Fibroblast of lung (primary cell): ENCODE results near the gene GALNT2. TPM values are rescaled to one million over a fixed set of nuclear protein-coding genes. Genes with fewer than 3 reads are reported as not detected.

ENCODE experiments used
- DNase-seq, 2 donors: peaks; one replicate each; pipeline versions ENCODE4 v3.0.0 to v3.0.0-alpha.2; 2010; ENCODE audit warnings: low read depth in 2 of 2
- H2AFZ ChIP-seq: 2 replicates; pipeline ENCODE4 v1.5.1; 2012; ENCODE audit warnings: low read length, control low read depth, inconsistent platforms
- H3K27ac ChIP-seq: 2 replicates; pipeline ENCODE4 v1.5.1; 2011; ENCODE audit warnings: low read length, control low read depth; ENCODE audit not compliant: insufficient read depth
- H3K27me3 ChIP-seq: 2 replicates; pipeline ENCODE4 v1.5.1; 2011; ENCODE audit warnings: mild to moderate bottlenecking, low read length; ENCODE audit not compliant: control insufficient read depth, insufficient read depth
- H3K36me3 ChIP-seq: 2 replicates; pipeline ENCODE4 v1.5.1; 2011; ENCODE audit warnings: low read length; ENCODE audit not compliant: control insufficient read depth, insufficient read depth
- H3K4me1 ChIP-seq: 2 replicates; pipeline ENCODE4 v1.5.1; 2011; ENCODE audit warnings: low read length; ENCODE audit not compliant: control insufficient read depth, insufficient read depth; ENCODE audit errors: extremely low read depth
- H3K4me2 ChIP-seq: 2 replicates; pipeline ENCODE4 v1.5.1; 2011; ENCODE audit warnings: low read length, control low read depth; ENCODE audit not compliant: insufficient read depth; ENCODE audit errors: extremely low read depth
- H3K4me3 ChIP-seq, 4 experiments: fragments of 200-600 bp in 1 of 4; sonication (generic) in 1 of 4; replicated peaks in 1 of 4; 2 replicates each; pipeline ENCODE4 v1.5.1; 2011 to 2016; ENCODE audit warnings: low read length in 4 of 4, low read depth in 3 of 4, mild to moderate bottlenecking in 3 of 4, control low read depth in 2 of 4, inconsistent platforms in 1 of 4, mixed read lengths in 1 of 4; ENCODE audit not compliant: insufficient read depth in 1 of 4; ENCODE audit errors: control extremely low read depth in 1 of 4
- H3K79me2 ChIP-seq: 2 replicates; pipeline ENCODE4 v1.5.1; 2012; ENCODE audit warnings: mild to moderate bottlenecking, low read length, inconsistent platforms; ENCODE audit not compliant: control insufficient read depth, insufficient read depth
- H3K9ac ChIP-seq: 2 replicates; pipeline ENCODE4 v1.5.1; 2011; ENCODE audit warnings: mild to moderate bottlenecking, low read length, control low read depth; ENCODE audit not compliant: insufficient read depth
- H3K9me3 ChIP-seq: 2 replicates; pipeline ENCODE4 v1.5.1; 2012; ENCODE audit warnings: low read depth, low read length; ENCODE audit not compliant: control insufficient read depth, insufficient read depth
- H4K20me1 ChIP-seq: 2 replicates; pipeline ENCODE4 v1.5.1; 2011; ENCODE audit warnings: low read length; ENCODE audit not compliant: control insufficient read depth, insufficient read depth; ENCODE audit errors: extremely low read depth
- EZH2 ChIP-seq: IDR thresholded peaks from 2 replicates; pipeline ENCODE4 v1.5.1; 2012; ENCODE audit warnings: low read length, control low read depth, mild to moderate bottlenecking; ENCODE audit errors: missing control alignments
- polyA plus RNA-seq, 2 donors: library from polyadenylated mRNA; depleted of rRNA in 1 of 2; stranded (reverse) in 1 of 2; unstranded in 1 of 2; fragments of >200 nt; gene quantifications; 2 replicates each; pipeline ENCODE4 v1.2.1, GENCODE V29; 2011 to 2012; ENCODE audit warnings: missing spikeins in 1 of 2
- total RNA-seq: library from RNA; depleted of rRNA; stranded (reverse); fragments of >200 nt; gene quantifications from 2 replicates; pipeline ENCODE4 v1.2.1, GENCODE V29; 2014
- TF ChIP-seq, protein P1 (sequence below), 2 donors: IDR thresholded peaks in 1 of 2; conservative IDR thresholded peaks in 1 of 2; 1 replicate in 1 of 2; 2 replicates in 1 of 2; pipeline ENCODE4 v1.5.1; 2011 to 2012; ENCODE audit warnings: low read length in 2 of 2, control low read depth in 1 of 2, inconsistent platforms in 1 of 2, low read depth in 1 of 2, mild to moderate bottlenecking in 1 of 2

The GALNT2 gene
- total and polyA plus RNA-seq, 2 donors (not counting 1 experiment from before 2014, with no cell fraction given) = 106 to 115 TPM

DNA sequence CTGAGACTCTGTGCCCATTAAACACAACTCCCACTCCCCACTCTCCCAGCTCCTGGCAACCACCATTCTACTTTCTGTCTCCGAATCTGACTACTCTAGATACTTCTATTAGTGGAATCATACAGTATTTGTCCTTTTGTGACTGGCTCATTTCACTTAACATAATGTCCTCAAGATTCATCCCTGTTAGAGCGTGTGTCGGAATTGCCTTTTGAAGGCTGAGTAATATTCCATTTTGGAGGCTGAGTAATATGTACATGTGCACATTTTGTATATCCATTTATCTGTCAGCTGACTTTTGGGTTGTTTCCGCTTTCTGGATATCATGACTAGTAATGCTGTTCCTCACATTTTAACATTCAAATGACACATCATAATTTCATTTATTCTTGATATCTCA is 30.3 kb downstream of the GALNT2 start:
- no peak overlapping the region for H3K4me3 ChIP-seq
- no peak overlapping the region for H2AFZ ChIP-seq
- H3K27me3 ChIP-seq = no peaks in the 10 kb centered on the region
- no peak overlapping the region for H3K4me2 ChIP-seq
- no peaks in the 10 kb centered on the region for H3K36me3 ChIP-seq
- DNase-seq = no peak
- H3K9ac ChIP-seq = no peak overlapping the region
- TF ChIP-seq EZH2 = no peak
- TF ChIP-seq, protein P1, sequence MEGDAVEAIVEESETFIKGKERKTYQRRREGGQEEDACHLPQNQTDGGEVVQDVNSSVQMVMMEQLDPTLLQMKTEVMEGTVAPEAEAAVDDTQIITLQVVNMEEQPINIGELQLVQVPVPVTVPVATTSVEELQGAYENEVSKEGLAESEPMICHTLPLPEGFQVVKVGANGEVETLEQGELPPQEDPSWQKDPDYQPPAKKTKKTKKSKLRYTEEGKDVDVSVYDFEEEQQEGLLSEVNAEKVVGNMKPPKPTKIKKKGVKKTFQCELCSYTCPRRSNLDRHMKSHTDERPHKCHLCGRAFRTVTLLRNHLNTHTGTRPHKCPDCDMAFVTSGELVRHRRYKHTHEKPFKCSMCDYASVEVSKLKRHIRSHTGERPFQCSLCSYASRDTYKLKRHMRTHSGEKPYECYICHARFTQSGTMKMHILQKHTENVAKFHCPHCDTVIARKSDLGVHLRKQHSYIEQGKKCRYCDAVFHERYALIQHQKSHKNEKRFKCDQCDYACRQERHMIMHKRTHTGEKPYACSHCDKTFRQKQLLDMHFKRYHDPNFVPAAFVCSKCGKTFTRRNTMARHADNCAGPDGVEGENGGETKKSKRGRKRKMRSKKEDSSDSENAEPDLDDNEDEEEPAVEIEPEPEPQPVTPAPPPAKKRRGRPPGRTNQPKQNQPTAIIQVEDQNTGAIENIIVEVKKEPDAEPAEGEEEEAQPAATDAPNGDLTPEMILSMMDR (conservative IDR thresholded peaks at IDR 0.05 in 1 of 2, IDR thresholded peaks at IDR 0.05 in 1 of 2; ENCODE audit: low read depth in 1 of 2, low read length in 2 of 2) = no peak
- H3K4me1 ChIP-seq = no peaks in the 10 kb centered on the region
- H4K20me1 ChIP-seq = no peaks in the 10 kb centered on the region
- peaks cover 41% of the 10 kb centered on the region for H3K79me2 ChIP-seq
- H3K9me3 ChIP-seq = no peaks in the 10 kb centered on the region
- H3K27ac ChIP-seq = no peak overlapping the region

DNA sequence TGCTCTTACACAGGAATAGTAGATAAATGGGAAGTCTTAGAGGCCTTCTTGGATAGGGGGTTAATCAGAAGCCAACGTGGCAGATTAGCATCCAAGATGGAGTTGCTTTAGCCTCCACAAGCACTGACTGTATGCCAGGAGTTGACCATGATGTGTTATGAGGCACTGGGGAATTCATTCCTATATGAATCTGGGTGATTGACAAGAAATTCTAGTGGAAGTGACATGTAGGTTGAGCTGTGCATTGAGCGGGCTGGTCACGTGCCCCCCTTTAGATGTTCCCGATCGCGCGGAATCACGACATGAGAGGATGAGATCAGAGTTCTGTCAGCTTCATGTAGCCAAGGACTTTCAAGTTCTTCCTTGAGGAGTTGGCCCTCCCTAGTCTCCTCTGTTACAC is 31.7 kb downstream of the GALNT2 start:
- H4K20me1 ChIP-seq = no peaks in the 10 kb centered on the region
- no peak for DNase-seq
- no peak overlapping the region for H2AFZ ChIP-seq
- H3K4me2 ChIP-seq = no peak overlapping the region
- no peaks in the 10 kb centered on the region for H3K27me3 ChIP-seq
- peaks cover 37% of the 10 kb centered on the region for H3K79me2 ChIP-seq
- no peak overlapping the region for H3K9ac ChIP-seq
- H3K4me3 ChIP-seq = no peak overlapping the region
- H3K36me3 ChIP-seq = no peaks in the 10 kb centered on the region
- TF ChIP-seq, protein P1 (conservative IDR thresholded peaks at IDR 0.05 in 1 of 2, IDR thresholded peaks at IDR 0.05 in 1 of 2; ENCODE audit: low read depth in 1 of 2, low read length in 2 of 2) = no peak
- no peak for TF ChIP-seq EZH2
- H3K9me3 ChIP-seq = no peaks in the 10 kb centered on the region
- no peak overlapping the region for H3K27ac ChIP-seq
- peaks cover 11% of the 10 kb centered on the region for H3K4me1 ChIP-seq

DNA sequence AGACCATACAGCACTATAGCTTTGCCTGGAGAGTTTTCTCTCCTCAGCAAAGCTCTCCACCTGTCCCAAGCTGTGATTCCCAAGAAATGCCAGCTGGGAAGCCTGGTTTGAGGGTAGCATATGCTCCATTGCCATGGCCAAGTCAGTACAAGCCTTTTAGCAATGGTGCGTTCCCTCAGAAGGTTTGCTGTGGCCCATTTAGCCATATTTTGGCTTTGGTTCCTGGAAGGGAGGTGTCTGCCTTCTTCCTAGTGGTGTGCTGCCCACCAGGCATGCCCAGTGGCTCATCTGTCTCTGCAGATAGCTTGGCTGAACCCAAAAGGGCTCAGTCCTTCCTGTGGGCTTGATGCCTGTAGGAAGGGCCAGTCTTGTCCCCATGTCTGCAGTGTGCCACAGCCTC is 32.4 kb downstream of the GALNT2 start:
- peaks cover 35% of the 10 kb centered on the region for H3K79me2 ChIP-seq
- TF ChIP-seq, protein P1 (conservative IDR thresholded peaks at IDR 0.05 in 1 of 2, IDR thresholded peaks at IDR 0.05 in 1 of 2; ENCODE audit: low read depth in 1 of 2, low read length in 2 of 2) = no peak
- no peak for TF ChIP-seq EZH2
- no peaks in the 10 kb centered on the region for H3K27me3 ChIP-seq
- H2AFZ ChIP-seq = no peak overlapping the region
- H3K4me2 ChIP-seq = no peak overlapping the region
- H3K4me3 ChIP-seq = no peak overlapping the region
- no peaks in the 10 kb centered on the region for H3K9me3 ChIP-seq
- no peaks in the 10 kb centered on the region for H4K20me1 ChIP-seq
- DNase-seq = no peak
- H3K36me3 ChIP-seq = no peaks in the 10 kb centered on the region
- H3K4me1 ChIP-seq = peaks cover 19% of the 10 kb centered on the region
- no peak overlapping the region for H3K9ac ChIP-seq
- H3K27ac ChIP-seq = no peak overlapping the region
